Sigmoid colon (tissue), 4 donors: Measurements from ENCODE around the gene LTA.

Source experiments
- EP300 ChIP-seq, 4 donors: sonication (generic); formaldehyde crosslinking; IDR thresholded peaks; one replicate each; pipeline ENCODE4 v1.6.1; 2017; ENCODE audit warnings: antibody characterized with exemption in 4 of 4
- POLR2A ChIP-seq, 2 donors: fragments of 450-650 bp; IDR thresholded peaks; one replicate each; pipeline ENCODE4 v1.6.1; 2016; ENCODE audit warnings: antibody characterized with exemption in 2 of 2, mild to moderate bottlenecking in 2 of 2, moderate library complexity in 2 of 2
- POLR2AphosphoS5 ChIP-seq, 4 donors: sonication (generic); formaldehyde crosslinking; IDR thresholded peaks; one replicate each; pipeline ENCODE4 v1.6.1; 2017; ENCODE audit warnings: antibody characterized with exemption in 4 of 4
- TF ChIP-seq, protein P1 (sequence below), 4 experiments: fragments of 450-650 bp in 3 of 4; fragments of 200-600 bp in 1 of 4; IDR thresholded peaks; one replicate each; pipeline ENCODE4 v1.5.1; 2016 to 2019; ENCODE audit warnings: antibody characterized with exemption in 4 of 4, mild to moderate bottlenecking in 3 of 4, moderate library complexity in 2 of 4

DNA sequence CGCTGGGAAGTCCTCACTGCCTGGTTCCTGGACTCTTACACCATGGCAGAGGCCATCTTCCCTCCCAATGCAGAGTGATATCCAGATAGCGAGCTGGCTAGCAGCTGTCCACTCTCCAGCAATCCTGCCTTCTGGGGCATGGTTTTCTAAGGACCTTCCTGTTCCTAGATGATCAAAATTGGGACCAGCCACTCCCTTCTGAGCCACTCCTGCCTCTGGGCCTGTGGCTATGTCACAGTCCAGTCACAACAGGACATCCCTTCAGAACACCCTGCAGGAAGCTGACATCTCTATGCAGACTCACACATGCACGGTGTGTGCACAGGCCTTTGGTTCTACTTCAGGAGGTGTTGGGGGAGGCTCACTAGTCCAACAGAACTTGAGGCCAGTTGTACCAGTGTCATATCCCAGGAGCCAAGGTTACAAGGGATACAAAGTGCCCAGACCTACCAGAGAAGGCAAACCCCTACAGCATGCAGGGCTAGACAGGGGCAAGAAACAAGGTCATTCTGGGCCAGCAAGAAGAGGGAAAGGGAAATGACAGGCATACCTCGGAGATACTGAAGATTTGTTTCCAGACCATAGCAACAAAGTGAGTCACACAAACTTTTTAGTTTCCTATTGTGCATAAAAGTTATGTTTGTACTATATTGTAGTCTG, 46.0 kb upstream of the LTA start:
- TF ChIP-seq, protein P1, sequence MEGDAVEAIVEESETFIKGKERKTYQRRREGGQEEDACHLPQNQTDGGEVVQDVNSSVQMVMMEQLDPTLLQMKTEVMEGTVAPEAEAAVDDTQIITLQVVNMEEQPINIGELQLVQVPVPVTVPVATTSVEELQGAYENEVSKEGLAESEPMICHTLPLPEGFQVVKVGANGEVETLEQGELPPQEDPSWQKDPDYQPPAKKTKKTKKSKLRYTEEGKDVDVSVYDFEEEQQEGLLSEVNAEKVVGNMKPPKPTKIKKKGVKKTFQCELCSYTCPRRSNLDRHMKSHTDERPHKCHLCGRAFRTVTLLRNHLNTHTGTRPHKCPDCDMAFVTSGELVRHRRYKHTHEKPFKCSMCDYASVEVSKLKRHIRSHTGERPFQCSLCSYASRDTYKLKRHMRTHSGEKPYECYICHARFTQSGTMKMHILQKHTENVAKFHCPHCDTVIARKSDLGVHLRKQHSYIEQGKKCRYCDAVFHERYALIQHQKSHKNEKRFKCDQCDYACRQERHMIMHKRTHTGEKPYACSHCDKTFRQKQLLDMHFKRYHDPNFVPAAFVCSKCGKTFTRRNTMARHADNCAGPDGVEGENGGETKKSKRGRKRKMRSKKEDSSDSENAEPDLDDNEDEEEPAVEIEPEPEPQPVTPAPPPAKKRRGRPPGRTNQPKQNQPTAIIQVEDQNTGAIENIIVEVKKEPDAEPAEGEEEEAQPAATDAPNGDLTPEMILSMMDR (IDR thresholded peaks at IDR 0.05): no peak
- TF ChIP-seq POLR2A (IDR thresholded peaks at IDR 0.05): no peak
- TF ChIP-seq EP300 (IDR thresholded peaks at IDR 0.05): no peak
- no peak for TF ChIP-seq POLR2AphosphoS5 (IDR thresholded peaks at IDR 0.05)
